PC-9 (cell line): ENCODE measurements around the gene OLFML1. TPM values are rescaled to one million over a fixed set of nuclear protein-coding genes. Genes with fewer than 3 reads are reported as not detected.

Experiments
- BruUV-seq: library from RNA; stranded (reverse); fragments of 400-500 nt; replicated peaks from 2 replicates; lab custom pipeline; 2021; lab: Mats Ljungman, UMichigan
- CTCF ChIA-PET: fragments of 300-600 bp; sonication (Branson Sonifier 250); formaldehyde crosslinking; loops from one replicate; lab custom pipeline; 2022; ENCODE audit warnings: antibody characterized with exemption; lab: Charles Lee
- POLR2A ChIA-PET: fragments of 300-600 bp; sonication (Branson Sonifier 250); formaldehyde crosslinking; loops from one replicate; lab custom pipeline; 2022; ENCODE audit warnings: antibody characterized with exemption; ENCODE audit not compliant: unreplicated experiment; lab: Charles Lee
- DNase-seq, 2 experiments: peaks; one replicate each; pipeline versions ENCODE4 v3.0.0 to v3.0.0-alpha.2; 2015 to 2022; ENCODE audit warnings: mixed read lengths in 1 of 2
- H2AFZ ChIP-seq: fragments of 200-600 bp; sonication (generic); 2 replicates; pipeline ENCODE4 v1.8.1; 2017; ENCODE audit warnings: antibody characterized with exemption
- H3F3A ChIP-seq: fragments of 200-600 bp; sonication (generic); 2 replicates; pipeline ENCODE4 v1.8.1; 2017; ENCODE audit warnings: antibody characterized with exemption, mild to moderate bottlenecking, low read depth; ENCODE audit not compliant: insufficient read depth
- H3K27ac ChIP-seq: fragments of 200-600 bp; sonication (generic); 2 replicates; pipeline ENCODE4 v1.6.1; 2016; ENCODE audit warnings: mixed run types
- H3K27me3 ChIP-seq: fragments of 200-600 bp; sonication (generic); 2 replicates; pipeline ENCODE4 v1.6.1; 2016; ENCODE audit warnings: low read depth, mixed run types; ENCODE audit not compliant: insufficient read depth
- H3K36me3 ChIP-seq: fragments of 200-600 bp; sonication (generic); 2 replicates; pipeline ENCODE4 v1.6.1; 2016; ENCODE audit warnings: low read depth, mixed run types
- H3K4me1 ChIP-seq: fragments of 200-600 bp; sonication (generic); replicated peaks from 2 replicates; pipeline ENCODE4 v1.6.1; 2016; ENCODE audit warnings: mixed run types; ENCODE audit not compliant: insufficient read depth
- H3K4me2 ChIP-seq: fragments of 200-600 bp; sonication (generic); 2 replicates; pipeline ENCODE4 v1.6.1; 2017; ENCODE audit warnings: mixed run types
- H3K4me3 ChIP-seq: fragments of 200-600 bp; sonication (generic); 2 replicates; pipeline ENCODE4 v1.6.1; 2016; ENCODE audit warnings: mixed run types
- H3K79me2 ChIP-seq: fragments of 200-600 bp; sonication (generic); 2 replicates; pipeline ENCODE4 v1.6.1; 2017; ENCODE audit warnings: low read depth, mixed run types
- H3K9me2 ChIP-seq: fragments of 200-600 bp; sonication (generic); 2 replicates; pipeline ENCODE4 v1.8.1; 2017; ENCODE audit warnings: mild to moderate bottlenecking; ENCODE audit not compliant: insufficient read depth
- H3K9me3 ChIP-seq: fragments of 200-600 bp; sonication (generic); 2 replicates; pipeline ENCODE4 v1.8.1; 2016; ENCODE audit warnings: low read depth; ENCODE audit not compliant: insufficient read depth
- H4K20me1 ChIP-seq: fragments of 200-600 bp; sonication (generic); 2 replicates; pipeline ENCODE4 v1.8.1; 2017; ENCODE audit not compliant: insufficient read depth
- CTCF ChIP-seq: fragments of 200-600 bp; sonication (generic); conservative IDR thresholded peaks from 2 replicates; pipeline ENCODE4 v1.6.1; 2017; ENCODE audit warnings: mixed run types, antibody characterized with exemption, mild to moderate bottlenecking, moderate library complexity
- EZH2 ChIP-seq: fragments of 200-600 bp; sonication (generic); IDR thresholded peaks from 2 replicates; pipeline ENCODE4 v1.8.0; 2017; ENCODE audit warnings: antibody characterized with exemption, low read depth
- intact Hi-C: fragments of 100-400 bp; cut with micrococcal nuclease; formaldehyde crosslinking; loops from one replicate; pipeline ENCODE4 v1.10.0; 2022; ENCODE audit not compliant: unreplicated experiment
- total RNA-seq: library from RNA; stranded (reverse); gene quantifications from 2 replicates; pipeline ENCODE4 v1.2.3, GENCODE V29; 2021

The OLFML1 gene
- total RNA-seq, 1 experiment from 2014 or later: not detected

- Histone ChIP-seq H3K36me3 (no peaks in the 10 kb centered on the region), H3K4me2 (no peak overlapping the region), H3K79me2 (no peaks in the 10 kb centered on the region), H3K9me3 (no peaks in the 10 kb centered on the region), H3K4me3 (no peak overlapping the region), H3F3A (no peaks in the 10 kb centered on the region), H2AFZ (no peak overlapping the region), H3K27me3 (no peaks in the 10 kb centered on the region), H3K9me2 (no peaks in the 10 kb centered on the region), H3K4me1 (no peaks in the 10 kb centered on the region; the same call in 1 of the 2 replicates), H4K20me1 (no peaks in the 10 kb centered on the region), H3K27ac (no peak overlapping the region)
- no TSS peak for BruUV-seq
- intact Hi-C loops: no loop called here
- ChIA-PET POLR2A (no interaction called here), CTCF (no interaction called here)
- no peak for DNase-seq
- no peak for TF ChIP-seq CTCF
- no peak for TF ChIP-seq EZH2
Observed at GRCh38 chr11:7488681-7489080, 3.4 kb downstream of the OLFML1 start.

GRCh38 chr11:7489376-7489775 lies 4.1 kb downstream of the OLFML1 start:
- Histone ChIP-seq H3K4me2 (no peak overlapping the region), H3K4me1 (no peaks in the 10 kb centered on the region; the same call in 1 of the 2 replicates), H2AFZ (no peak overlapping the region), H3K9me3 (no peaks in the 10 kb centered on the region), H3K79me2 (no peaks in the 10 kb centered on the region), H3K27me3 (no peaks in the 10 kb centered on the region), H3K9me2 (no peaks in the 10 kb centered on the region), H3K27ac (no peak overlapping the region), H3K4me3 (no peak overlapping the region), H3F3A (no peaks in the 10 kb centered on the region), H4K20me1 (no peaks in the 10 kb centered on the region), H3K36me3 (no peaks in the 10 kb centered on the region)
- TF ChIP-seq CTCF: no peak
- TF ChIP-seq EZH2: no peak
- POLR2A ChIA-PET: no interaction called here
- CTCF ChIA-PET: no interaction called here
- DNase-seq: no peak
- no TSS peak for BruUV-seq
- intact Hi-C loops: no loop called here

DNA sequence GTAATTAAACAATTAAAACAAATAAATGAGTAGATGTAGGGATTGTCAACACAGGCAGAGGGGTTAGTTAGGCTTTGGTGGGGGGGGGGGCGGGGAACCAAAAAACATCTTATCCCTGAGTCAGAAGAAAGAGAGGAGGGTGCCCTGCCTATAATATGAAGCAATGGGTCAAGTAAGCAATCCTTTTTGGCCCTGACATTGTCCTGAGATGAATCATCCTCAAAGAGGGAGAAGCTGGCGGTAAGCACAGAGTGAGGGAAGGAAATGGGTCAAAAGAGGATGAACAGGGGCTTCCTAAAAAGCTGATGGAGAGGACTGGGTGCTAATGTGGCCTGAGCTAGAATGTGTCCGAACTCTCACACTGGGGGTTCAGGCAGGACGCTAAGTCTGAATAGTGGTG lies 4.7 kb downstream of the OLFML1 start:
- Histone ChIP-seq H2AFZ (no peak overlapping the region), H3K27ac (no peak overlapping the region), H3K4me3 (no peak overlapping the region), H3K9me3 (no peaks in the 10 kb centered on the region), H3K4me2 (no peak overlapping the region), H3F3A (no peaks in the 10 kb centered on the region), H3K79me2 (no peaks in the 10 kb centered on the region), H3K36me3 (no peaks in the 10 kb centered on the region), H3K9me2 (no peaks in the 10 kb centered on the region), H3K27me3 (no peaks in the 10 kb centered on the region), H4K20me1 (no peaks in the 10 kb centered on the region), H3K4me1 (no peaks in the 10 kb centered on the region; the same call in 1 of the 2 replicates)
- intact Hi-C loops: no loop called here
- CTCF ChIA-PET: no interaction called here
- POLR2A ChIA-PET: no interaction called here
- DNase-seq: peak in 1 of 2 experiments; percentile 60
- no peak for TF ChIP-seq CTCF
- BruUV-seq: no TSS peak
